GM23338 (cell line): ENCODE measurements around the gene MFSD2A. TPM values are rescaled to one million over a fixed set of nuclear protein-coding genes. Genes with fewer than 3 reads are reported as not detected.
"Not testable (repeated sequence)": the region's sequence is repeated elsewhere in the genome, so short reads cannot be mapped to it uniquely, and the experiment has no call there.

Experiments
- ATAC-seq: fragments of 200-7000 bp; cut with Tn5 transposase; 3 replicates; pipeline ENCODE4 v1.9.1; 2020
- DNase-seq: peaks from one replicate; pipeline ENCODE4 v3.0.0-alpha.2; 2015; ENCODE audit warnings: low spot score
- H2AFZ ChIP-seq: fragments of 200-600 bp; sonication (generic); 2 replicates; pipeline ENCODE4 v1.8.0; 2016; ENCODE audit warnings: antibody characterized with exemption, mild to moderate bottlenecking, moderate library complexity
- H3F3A ChIP-seq: fragments of 200-600 bp; sonication (generic); replicated peaks from 2 replicates; pipeline ENCODE4 v1.8.0; 2017; ENCODE audit warnings: antibody characterized with exemption, mixed run types, low read depth
- H3K27ac ChIP-seq: fragments of 200-600 bp; sonication (generic); 2 replicates; pipeline ENCODE4 v1.6.1; 2016; ENCODE audit warnings: low read depth
- H3K27me3 ChIP-seq: fragments of 200-600 bp; sonication (generic); 2 replicates; pipeline ENCODE4 v1.8.0; 2016; ENCODE audit warnings: mild to moderate bottlenecking, mixed run types, moderate library complexity; ENCODE audit not compliant: insufficient read depth
- H3K36me3 ChIP-seq: fragments of 200-600 bp; sonication (generic); 2 replicates; pipeline ENCODE4 v1.8.0; 2016; ENCODE audit warnings: mild to moderate bottlenecking; ENCODE audit not compliant: insufficient read depth
- H3K4me1 ChIP-seq: fragments of 200-600 bp; sonication (generic); 2 replicates; pipeline ENCODE4 v1.8.0; 2016; ENCODE audit warnings: mild to moderate bottlenecking, moderate library complexity; ENCODE audit not compliant: insufficient read depth
- H3K4me2 ChIP-seq: fragments of 200-600 bp; sonication (generic); 2 replicates; pipeline ENCODE4 v1.7.1; 2017; ENCODE audit warnings: mixed run types
- H3K4me3 ChIP-seq: fragments of 200-600 bp; sonication (generic); 2 replicates; pipeline ENCODE4 v1.6.1; 2016; ENCODE audit warnings: mixed run types
- H3K79me2 ChIP-seq: fragments of 200-600 bp; sonication (generic); replicated peaks from 2 replicates; pipeline ENCODE4 v1.8.0; 2017; ENCODE audit warnings: mild to moderate bottlenecking; ENCODE audit not compliant: insufficient read depth
- H3K9me2 ChIP-seq: fragments of 200-600 bp; sonication (generic); 2 replicates; pipeline ENCODE4 v1.8.0; 2017; ENCODE audit not compliant: insufficient read depth
- H4K20me1 ChIP-seq: fragments of 200-600 bp; sonication (generic); replicated peaks from 2 replicates; pipeline ENCODE4 v1.8.0; 2017; ENCODE audit warnings: mild to moderate bottlenecking; ENCODE audit not compliant: insufficient read depth
- H3K27ac Mint-ChIP-seq: 2 replicates; pipeline ENCODE4 v1.8.0; 2020; ENCODE audit warnings: inconsistent platforms, mild to moderate bottlenecking, moderate library complexity, mixed read lengths
- H3K27me3 Mint-ChIP-seq: 3 replicates; pipeline ENCODE4 v1.8.0; 2022; ENCODE audit warnings: low read depth, mild to moderate bottlenecking, moderate library complexity, mixed read lengths, inconsistent platforms; ENCODE audit not compliant: insufficient read depth, poor library complexity
- H3K36me3 Mint-ChIP-seq: 3 replicates; pipeline ENCODE4 v1.8.0; 2021; ENCODE audit warnings: low read depth, mild to moderate bottlenecking, inconsistent platforms, moderate library complexity, mixed read lengths
- H3K4me1 Mint-ChIP-seq: 3 replicates; pipeline ENCODE4 v1.8.0; 2020; ENCODE audit warnings: mild to moderate bottlenecking, inconsistent platforms, mixed read lengths
- H3K4me3 Mint-ChIP-seq: 3 replicates; pipeline ENCODE4 v1.8.0; 2021; ENCODE audit warnings: moderate library complexity, mild to moderate bottlenecking, inconsistent platforms, mixed read lengths
- H3K9me3 Mint-ChIP-seq: 3 replicates; pipeline ENCODE4 v1.8.0; 2020; ENCODE audit warnings: moderate library complexity, mild to moderate bottlenecking, inconsistent platforms, mixed read lengths
- JUNB ChIP-seq: IDR thresholded peaks from one replicate; pipeline ENCODE4 v1.6.1; 2016; ENCODE audit warnings: antibody characterized with exemption; ENCODE audit not compliant: unreplicated experiment
- POLR2AphosphoS5 ChIP-seq: IDR thresholded peaks from 2 replicates; pipeline ENCODE4 v1.6.1; 2016; ENCODE audit warnings: antibody characterized with exemption, low read depth
- REST ChIP-seq: IDR thresholded peaks from one replicate; pipeline ENCODE4 v1.6.1; 2018; ENCODE audit warnings: antibody characterized with exemption; ENCODE audit not compliant: unreplicated experiment
- ZNF114 ChIP-seq: fragments of 250-450 bp; sonication (Bioruptor Pico); IDR thresholded peaks from 2 replicates; pipeline ENCODE4 v1.5.0; 2020; ENCODE audit warnings: mild to moderate bottlenecking, moderate library complexity
- ZNF331 ChIP-seq: fragments of 250-450 bp; sonication (Bioruptor Pico); IDR thresholded peaks from 2 replicates; pipeline ENCODE4 v1.5.0; 2020; ENCODE audit warnings: low read depth, mild to moderate bottlenecking, moderate library complexity
- polyA plus RNA-seq: library from polyadenylated mRNA; unstranded; fragments of >200 nt; fragmentation: Nextera tagmentation; extraction: Ambion mirVana; gene quantifications from 2 replicates; pipeline ENCODE4 v1.2.1, GENCODE V29; 2016
- total RNA-seq: library from RNA; depleted of rRNA; stranded (reverse); fragments of >200 nt; shearing (Covaris generic); gene quantifications from 2 replicates; pipeline ENCODE4 v1.2.3, GENCODE V29; 2014

MFSD2A gene
- total and polyA plus RNA-seq, 2 experiments from 2014 or later = 16.1 to 23.9 TPM

- H3K27ac ChIP-seq = no peak overlapping the region
- peaks cover 5% of the 10 kb centered on the region; the same call in 2 of the 3 replicates for H3K4me1 Mint-ChIP-seq
- 0 out of 2 replicates have a peak, but pooled peaks cover 4% of the 10 kb centered on the region for H3K79me2 ChIP-seq
- H3K27ac Mint-ChIP-seq = no peak overlapping the region
- peaks cover 75% of the 10 kb centered on the region for H3K36me3 Mint-ChIP-seq
- peaks cover 19% of the 10 kb centered on the region; the same call in 1 of the 2 replicates for H3K36me3 ChIP-seq
- no peaks in the 10 kb centered on the region for H3F3A ChIP-seq
- no peaks in the 10 kb centered on the region for H3K9me2 ChIP-seq
- H4K20me1 ChIP-seq = peaks cover 4% of the 10 kb centered on the region
- H3K27me3 Mint-ChIP-seq = peaks cover 9% of the 10 kb centered on the region
- DNase-seq = no peak
- TF ChIP-seq REST (no peak), ZNF114 (CRISPR knock-in tag) (no peak), ZNF331 (CRISPR knock-in tag) (no peak), POLR2AphosphoS5 (no peak)
- no peaks in the 10 kb centered on the region for H3K9me3 Mint-ChIP-seq
- no peak overlapping the region for H3K4me2 ChIP-seq
- H3K4me3 ChIP-seq = no peak overlapping the region
- no peaks in the 10 kb centered on the region for H3K27me3 ChIP-seq
- no peaks in the 10 kb centered on the region for H3K4me1 ChIP-seq
- ATAC-seq = no peak
- H3K4me3 Mint-ChIP-seq = no peak overlapping the region
- no peak overlapping the region for H2AFZ ChIP-seq
Observed at GRCh38 chr1:39962450-39962825, 7.5 kb downstream of the MFSD2A start.

- not testable (repeated sequence) for H3F3A ChIP-seq, H3K27me3 Mint-ChIP-seq, H3K9me3 Mint-ChIP-seq, H2AFZ ChIP-seq, H3K4me3 Mint-ChIP-seq, H3K79me2 ChIP-seq, H3K27ac Mint-ChIP-seq, H3K4me2 ChIP-seq, H3K4me3 ChIP-seq, H3K27me3 ChIP-seq, H3K4me1 ChIP-seq, H3K27ac ChIP-seq, DNase-seq, H3K4me1 Mint-ChIP-seq, ATAC-seq, H4K20me1 ChIP-seq, H3K9me2 ChIP-seq
- peaks cover 14% of the 10 kb centered on the region; the same call in 1 of the 2 replicates for H3K36me3 ChIP-seq
- peaks cover 74% of the 10 kb centered on the region for H3K36me3 Mint-ChIP-seq
Observed at GRCh38 chr1:39962964-39963363, 8.0 kb downstream of the MFSD2A start.

- no peaks in the 10 kb centered on the region for H3K4me1 ChIP-seq
- Mint-ChIP-seq H3K4me3 (no peak overlapping the region), H3K4me1 (peaks cover 4% of the 10 kb centered on the region; the same call in 2 of the 3 replicates), H3K9me3 (no peaks in the 10 kb centered on the region), H3K27ac (no peak overlapping the region), H3K27me3 (peaks cover 9% of the 10 kb centered on the region), H3K36me3 (peaks cover 83% of the 10 kb centered on the region)
- H3K4me2 ChIP-seq = no peak overlapping the region
- DNase-seq (no peak), ATAC-seq (no peak)
- no peak for TF ChIP-seq JUNB
- H3K9me2 ChIP-seq = no peaks in the 10 kb centered on the region
- H3K79me2 ChIP-seq = no peaks in the 10 kb centered on the region
- no peak overlapping the region for H3K27ac ChIP-seq
- H4K20me1 ChIP-seq = peaks cover 4% of the 10 kb centered on the region
- H3K4me3 ChIP-seq = no peak overlapping the region
- no peaks in the 10 kb centered on the region for H3F3A ChIP-seq
- no peaks in the 10 kb centered on the region for H3K27me3 ChIP-seq
- H2AFZ ChIP-seq = no peak overlapping the region
- peaks cover 10% of the 10 kb centered on the region; the same call in 1 of the 2 replicates for H3K36me3 ChIP-seq
Observed at GRCh38 chr1:39964552-39964951, 9.6 kb downstream of the MFSD2A start.
